HG03139 (cell line): ENCODE measurements around the gene CXCL11.
"Not testable (repeated sequence)": the region's sequence is repeated elsewhere in the genome, so short reads cannot be mapped to it uniquely, and the experiment has no call there.

ENCODE experiments used
- ATAC-seq: cut with Tn5 transposase; IDR thresholded peaks from one replicate; pipeline ENCODE4 v1.9.1; 2021; ENCODE audit not compliant: unreplicated experiment

The CXCL11 gene

GRCh38 chr4:76035799-76036380 lies at the start of gene CXCL11:
Gene CXCL11, minus strand, starts transcription at chr4:76036070. Its CDS starts 83 bp downstream, at chr4:76035987.
- no peak for ATAC-seq

GRCh38 chr4:76084542-76084941 lies 48.7 kb upstream of the CXCL11 start:
- no peak for ATAC-seq

GRCh38 chr4:76083386-76083988 lies 47.6 kb upstream of the CXCL11 start:
- ATAC-seq = no peak

GRCh38 chr4:76078033-76078613 lies 42.3 kb upstream of the CXCL11 start:
- no peak for ATAC-seq

GRCh38 chr4:76074993-76075600 lies 39.2 kb upstream of the CXCL11 start:
- ATAC-seq = no peak

GRCh38 chr4:76074468-76074867 lies 38.6 kb upstream of the CXCL11 start, which contains the start of gene ART3:
Gene ART3, plus strand, starts transcription at chr4:76074709. Its CDS starts 1,181 bp downstream, at chr4:76075890.
- no peak for ATAC-seq

GRCh38 chr4:76072760-76073159 lies 36.9 kb upstream of the CXCL11 start:
- no peak for ATAC-seq

- ATAC-seq = peak; percentile 79
Observed at GRCh38 chr4:76067652-76068286, 31.9 kb upstream of the CXCL11 start.

- ATAC-seq = no peak
Observed at GRCh38 chr4:76066546-76066945, 30.7 kb upstream of the CXCL11 start.

- ATAC-seq = peak; percentile 64
Observed at GRCh38 chr4:76061982-76062381, 26.1 kb upstream of the CXCL11 start.

GRCh38 chr4:76061421-76061820 lies 25.6 kb upstream of the CXCL11 start:
- ATAC-seq = no peak

- no peak for ATAC-seq
Observed at GRCh38 chr4:76060506-76060905, 24.6 kb upstream of the CXCL11 start.

GRCh38 chr4:76059750-76060149 lies 23.9 kb upstream of the CXCL11 start:
- no peak for ATAC-seq

GRCh38 chr4:76058888-76059426 lies 23.1 kb upstream of the CXCL11 start:
- no peak for ATAC-seq

GRCh38 chr4:76058302-76058701 lies 22.4 kb upstream of the CXCL11 start:
- ATAC-seq = peak; percentile 35

- ATAC-seq = no peak
Observed at GRCh38 chr4:76055421-76055820, 19.6 kb upstream of the CXCL11 start.

- ATAC-seq = peak; percentile 97
Observed at GRCh38 chr4:76055016-76055415, 19.1 kb upstream of the CXCL11 start.

- no peak for ATAC-seq
Observed at GRCh38 chr4:76053730-76054129, 17.9 kb upstream of the CXCL11 start.

- ATAC-seq = not testable (repeated sequence)
Observed at GRCh38 chr4:76050560-76051050, 14.7 kb upstream of the CXCL11 start.

GRCh38 chr4:76049860-76050416 lies 14.1 kb upstream of the CXCL11 start:
- not testable (repeated sequence) for ATAC-seq

GRCh38 chr4:76044686-76045085 lies 8.8 kb upstream of the CXCL11 start:
- not testable (repeated sequence) for ATAC-seq
